Activated effector memory CD4-positive, alpha-beta T cell treated with anti-CD3 and anti-CD28 coated beads, Interleukin-2, amount 50 U/mL, for 16 hours (primary cell): Measurements from ENCODE around the gene ACOXL.

Source experiments
- DNase-seq: peaks from one replicate; pipeline ENCODE4 v3.0.0-alpha.2; 2020

The ACOXL gene

GRCh38 chr2:110720547-110720946 is 11.8 kb upstream of the ACOXL start:
- no peak for DNase-seq

GRCh38 chr2:110724820-110725219 is 7.6 kb upstream of the ACOXL start:
- DNase-seq, result no peak

- DNase-seq, result no peak
Observed at GRCh38 chr2:110725370-110725769, 7.0 kb upstream of the ACOXL start.

GRCh38 chr2:110725859-110726258 is 6.5 kb upstream of the ACOXL start:
- no peak for DNase-seq

- DNase-seq, result no peak
Observed at GRCh38 chr2:110726285-110726684, 6.1 kb upstream of the ACOXL start.

GRCh38 chr2:110727923-110728322 is 4.5 kb upstream of the ACOXL start:
- DNase-seq, result no peak

- DNase-seq, result no peak
Observed at GRCh38 chr2:110729106-110729505, 3.3 kb upstream of the ACOXL start.

- no peak for DNase-seq
Observed at GRCh38 chr2:110731064-110731463, 1.3 kb upstream of the ACOXL start.

GRCh38 chr2:110735366-110735765 is 3.0 kb downstream of the ACOXL start:
- DNase-seq, result no peak

- DNase-seq, result no peak
Observed at GRCh38 chr2:110737783-110738182, 5.4 kb downstream of the ACOXL start.

GRCh38 chr2:110740747-110741349 is 8.5 kb downstream of the ACOXL start:
- DNase-seq, result no peak

GRCh38 chr2:110741491-110741980 is 9.2 kb downstream of the ACOXL start:
- DNase-seq, result no peak

- DNase-seq, result no peak
Observed at GRCh38 chr2:110742412-110742811, 10.0 kb downstream of the ACOXL start.

GRCh38 chr2:110743600-110743999 is 11.2 kb downstream of the ACOXL start:
- DNase-seq, result no peak

GRCh38 chr2:110744429-110744828 is 12.1 kb downstream of the ACOXL start:
- DNase-seq, result no peak

- no peak for DNase-seq
Observed at GRCh38 chr2:110745048-110745447, 12.7 kb downstream of the ACOXL start.

- no peak for DNase-seq
Observed at GRCh38 chr2:110746586-110747521, 14.5 kb downstream of the ACOXL start.

GRCh38 chr2:110747522-110748488 is 15.4 kb downstream of the ACOXL start:
- DNase-seq, result no peak

- DNase-seq, result peak; percentile 85
Observed at GRCh38 chr2:110748489-110748867, 16.1 kb downstream of the ACOXL start.

- no peak for DNase-seq
Observed at GRCh38 chr2:110751642-110752041, 19.3 kb downstream of the ACOXL start.

GRCh38 chr2:110752871-110753270 is 20.5 kb downstream of the ACOXL start:
- DNase-seq, result no peak

GRCh38 chr2:110755491-110756078 is 23.2 kb downstream of the ACOXL start:
- DNase-seq, result no peak

GRCh38 chr2:110759411-110759810 is 27.0 kb downstream of the ACOXL start:
- no peak for DNase-seq
